DND-41 (cell line): Measurements from ENCODE around the gene TBC1D2B.

Experiments used
- CTCF ChIP-seq: IDR thresholded peaks from 2 replicates; pipeline ENCODE4 v1.5.1; 2012; ENCODE audit warnings: borderline replicate concordance, low read length, moderate library complexity, mild to moderate bottlenecking; ENCODE audit not compliant: poor library complexity, severe bottlenecking; ENCODE audit errors: extremely low read depth
- EZH2 ChIP-seq: IDR thresholded peaks from 3 replicates; pipeline ENCODE4 v1.6.1; 2012; ENCODE audit warnings: borderline replicate concordance, low read depth, mild to moderate bottlenecking, moderate library complexity, low read length, inconsistent platforms; ENCODE audit not compliant: severe bottlenecking

- TF ChIP-seq CTCF = no peak
- no peak for TF ChIP-seq EZH2
These were observed 54.3 kb downstream of the TBC1D2B start for GRCh38 chr15:78023081-78023665.
